Measurements from ENCODE around the gene SLC25A11. TPM values are rescaled to one million over a fixed set of nuclear protein-coding genes. Genes with fewer than 3 reads are reported as not detected.
A peak's percentile ranks its signal among the peaks of the same experiment; 100 is the strongest.

Gene SLC25A11
- total and polyA plus RNA-seq, 4 donors = 28.5 to 54.1 (median 46.0) TPM

DNA sequence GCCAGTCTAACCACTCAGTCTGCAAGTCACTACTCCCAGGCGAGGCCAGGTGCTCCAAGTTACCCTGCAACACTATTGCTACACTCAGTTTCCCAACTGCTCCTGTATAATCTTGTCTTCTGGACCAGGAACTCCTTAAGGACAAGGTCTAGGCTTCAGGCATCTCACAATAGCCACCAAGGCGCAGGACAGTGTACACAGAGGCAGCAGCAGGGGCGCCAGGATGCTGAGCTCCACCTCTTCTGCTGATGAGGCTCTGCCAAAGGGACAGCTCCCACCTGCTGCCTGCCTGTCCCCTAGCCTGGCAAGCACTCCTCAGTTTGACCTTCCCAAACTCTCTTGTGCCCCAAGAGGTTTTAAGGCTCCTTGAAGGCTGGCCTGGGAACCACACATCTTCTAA lies 3.4 kb downstream of the SLC25A11 start:
- no peak overlapping the region for H3K27ac ChIP-seq (ENCODE audit: low read depth in 1 of 2, low read length in 2 of 2)
- WGBS = 96% methylated on average over 3 of the region's 3 CpGs

DNA sequence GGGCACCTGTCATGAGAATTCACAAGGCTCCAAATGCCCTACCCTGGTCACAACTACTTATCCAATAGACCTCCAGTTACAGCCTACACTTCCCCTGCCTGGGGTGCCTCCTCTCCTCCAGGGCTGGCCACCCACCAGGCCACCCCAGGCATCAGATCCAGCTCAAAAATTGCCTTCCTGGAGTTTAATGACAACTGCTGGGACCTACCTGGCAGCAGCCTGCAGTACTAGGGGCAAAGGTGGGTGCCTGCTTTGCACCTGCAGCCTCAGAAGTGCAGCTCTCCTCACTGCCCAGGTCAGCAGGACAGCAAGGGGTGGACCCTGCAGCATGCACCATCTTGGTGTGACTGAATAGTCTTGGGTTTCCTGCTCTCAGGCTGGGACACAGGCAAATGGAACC lies 4.2 kb downstream of the SLC25A11 start:
- no peak for DNase-seq (ENCODE audit: low spot score)
- Histone ChIP-seq H3K36me3 (ENCODE audit: control insufficient read depth in 4 of 4, insufficient read depth in 3 of 4, low read depth in 1 of 4, low read length in 3 of 4) (peaks cover 1 to 15% (median 7%) of the 10 kb centered on the region in 4 donors), H3K27me3 (ENCODE audit: control insufficient read depth in 4 of 4, insufficient read depth in 4 of 4, low read length in 3 of 4) (no peaks in the 10 kb centered on the region), H3K4me1 (ENCODE audit: control insufficient read depth in 4 of 4, insufficient read depth in 4 of 4, low read length in 3 of 4) (peaks cover 8 to 29% (median 18%) of the 10 kb centered on the region in 4 donors), H3K4me3 (ENCODE audit: low read depth in 1 of 3, low read length in 3 of 3) (no peak overlapping the region), H3K9me3 (ENCODE audit: control insufficient read depth in 4 of 4, low read length in 3 of 4) (no peaks in the 10 kb centered on the region), H3K9ac (ENCODE audit: low read depth in 1 of 2, low read length in 2 of 2) (no peak overlapping the region), H3K27ac (ENCODE audit: low read depth in 1 of 2, low read length in 2 of 2) (no peak overlapping the region)
- TF ChIP-seq NR2F2 (IDR thresholded peaks at IDR 0.05) (no peak), ZBTB33 (IDR thresholded peaks at IDR 0.05) (no peak), MAX (IDR thresholded peaks at IDR 0.05) (no peak), RXRA (IDR thresholded peaks at IDR 0.05) (no peak), RAD21 (IDR thresholded peaks at IDR 0.05) (no peak)

More for the DNA sequence above, 3.4 kb downstream of the SLC25A11 start:
- DNase-seq (ENCODE audit: low spot score) = no peak
- Histone ChIP-seq H3K27me3 (ENCODE audit: control insufficient read depth in 4 of 4, insufficient read depth in 4 of 4, low read length in 3 of 4) (no peaks in the 10 kb centered on the region), H3K4me3 (ENCODE audit: low read depth in 1 of 3, low read length in 3 of 3) (no peak overlapping the region), H3K9ac (ENCODE audit: low read depth in 1 of 2, low read length in 2 of 2) (no peak overlapping the region), H3K9me3 (ENCODE audit: control insufficient read depth in 4 of 4, low read length in 3 of 4) (no peaks in the 10 kb centered on the region), H3K36me3 (ENCODE audit: control insufficient read depth in 4 of 4, insufficient read depth in 3 of 4, low read depth in 1 of 4, low read length in 3 of 4) (peaks cover 1 to 15% (median 5%) of the 10 kb centered on the region in 4 donors), H3K4me1 (ENCODE audit: control insufficient read depth in 4 of 4, insufficient read depth in 4 of 4, low read length in 3 of 4) (peaks cover 8 to 37% (median 25%) of the 10 kb centered on the region in 4 donors)
- no peak for TF ChIP-seq JUND (IDR thresholded peaks at IDR 0.05)
- no peak for TF ChIP-seq RAD21 (IDR thresholded peaks at IDR 0.05)
- no peak for TF ChIP-seq GABPA (IDR thresholded peaks at IDR 0.05 in 1 of 2, conservative IDR thresholded peaks at IDR 0.05 in 1 of 2)
- TF ChIP-seq RXRA (IDR thresholded peaks at IDR 0.05) = no peak

GRCh38 chr17:4934173-4934979 lies 5.5 kb downstream of the SLC25A11 start:
- 24% methylated on average over 14 of the region's 14 CpGs for WGBS
- peaks cover 8 to 25% (median 18%) of the 10 kb centered on the region in 4 donors for H3K4me1 ChIP-seq (ENCODE audit: control insufficient read depth in 4 of 4, insufficient read depth in 4 of 4, low read length in 3 of 4)

More at GRCh38 chr17:4934173-4934979, 5.5 kb downstream of the SLC25A11 start:
- TF ChIP-seq, protein P1, sequence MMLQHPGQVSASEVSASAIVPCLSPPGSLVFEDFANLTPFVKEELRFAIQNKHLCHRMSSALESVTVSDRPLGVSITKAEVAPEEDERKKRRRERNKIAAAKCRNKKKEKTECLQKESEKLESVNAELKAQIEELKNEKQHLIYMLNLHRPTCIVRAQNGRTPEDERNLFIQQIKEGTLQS (IDR thresholded peaks at IDR 0.05) = no peak
- no peak for TF ChIP-seq GABPA (IDR thresholded peaks at IDR 0.05 in 1 of 2, conservative IDR thresholded peaks at IDR 0.05 in 1 of 2)
- TF ChIP-seq RAD21 (IDR thresholded peaks at IDR 0.05) = peak; percentile 44 to 67
- no peak for TF ChIP-seq YY1 (IDR thresholded peaks at IDR 0.05)
- TF ChIP-seq FOXA1 (IDR thresholded peaks at IDR 0.05) = no peak
- H3K36me3 ChIP-seq (ENCODE audit: control insufficient read depth in 4 of 4, insufficient read depth in 3 of 4, low read depth in 1 of 4, low read length in 3 of 4) = peaks cover 1 to 15% (median 8%) of the 10 kb centered on the region in 4 donors
- H3K27me3 ChIP-seq (ENCODE audit: control insufficient read depth in 4 of 4, insufficient read depth in 4 of 4, low read length in 3 of 4) = no peaks in the 10 kb centered on the region
- H3K4me3 ChIP-seq (ENCODE audit: low read depth in 1 of 3, low read length in 3 of 3) = no peak overlapping the region
- no peaks in the 10 kb centered on the region for H3K9me3 ChIP-seq (ENCODE audit: control insufficient read depth in 4 of 4, low read length in 3 of 4)
- no peak overlapping the region for H3K9ac ChIP-seq (ENCODE audit: low read depth in 1 of 2, low read length in 2 of 2)
- no peak for DNase-seq (ENCODE audit: low spot score)
- peak overlapping the region in 1 of 2 donors; percentile 19 for H3K27ac ChIP-seq (ENCODE audit: low read depth in 1 of 2, low read length in 2 of 2)

Data from liver (tissue), 9 donors.